Activated T-cell treated with anti-CD3 and anti-CD28 coated beads, Interleukin-2, amount 50 U/mL, for 72 hours (primary cell): Measurements from ENCODE around the gene BOC. TPM values are rescaled to one million over a fixed set of nuclear protein-coding genes. Genes with fewer than 3 reads are reported as not detected.

Experiments
- ATAC-seq, 2 donors: fragments of 150-1000 bp; cut with Tn5 transposase; replicated peaks in 1 of 2; 2 replicates each; pipeline ENCODE4 v1.10.0; 2021; ENCODE audit warnings: moderate library complexity in 2 of 2, mild to moderate bottlenecking in 1 of 2
- DNase-seq, 2 donors: peaks; one replicate each; pipeline ENCODE4 v3.0.0; 2021 to 2022; ENCODE audit warnings: mixed read lengths in 1 of 2
- H3K27ac Mint-ChIP-seq: one replicate; pipeline ENCODE4 v1.8.0; 2022; ENCODE audit warnings: mild to moderate bottlenecking, moderate library complexity, mixed read lengths
- H3K27me3 Mint-ChIP-seq: one replicate; pipeline ENCODE4 v1.8.0; 2022; ENCODE audit warnings: low read depth, mixed read lengths
- H3K36me3 Mint-ChIP-seq, 2 donors: one replicate each; pipeline ENCODE4 v1.8.0; 2022; ENCODE audit warnings: mixed read lengths in 2 of 2, mild to moderate bottlenecking in 1 of 2; ENCODE audit not compliant: insufficient read depth in 2 of 2
- H3K4me1 Mint-ChIP-seq: one replicate; pipeline ENCODE4 v1.8.0; 2022; ENCODE audit warnings: low read depth, mixed read lengths
- H3K4me3 Mint-ChIP-seq, 2 donors: one replicate each; pipeline ENCODE4 v1.8.0; 2022; ENCODE audit warnings: mild to moderate bottlenecking in 2 of 2, mixed read lengths in 2 of 2, moderate library complexity in 2 of 2
- H3K9me3 Mint-ChIP-seq, 2 donors: one replicate each; pipeline ENCODE4 v1.8.0; 2022; ENCODE audit warnings: mixed read lengths in 2 of 2
- total RNA-seq, 2 donors: library from RNA; stranded (reverse); gene quantifications; one replicate each; pipeline ENCODE4 v1.2.3, GENCODE V29; 2022

BOC gene
- total RNA-seq, 2 donors from 2014 or later = 0.19 to 0.31 TPM

GRCh38 chr3:113265231-113265630 lies 53.9 kb downstream of the BOC start:
- no peak overlapping the region for H3K27ac Mint-ChIP-seq
- no peaks in the 10 kb centered on the region for H3K36me3 Mint-ChIP-seq
- no peak overlapping the region for H3K4me3 Mint-ChIP-seq
- ATAC-seq (no peak), DNase-seq (no peak)
- H3K9me3 Mint-ChIP-seq = no peaks in the 10 kb centered on the region
- peaks cover 13% of the 10 kb centered on the region for H3K27me3 Mint-ChIP-seq
- no peaks in the 10 kb centered on the region for H3K4me1 Mint-ChIP-seq

- no peaks in the 10 kb centered on the region for H3K4me1 Mint-ChIP-seq
- H3K36me3 Mint-ChIP-seq = no peaks in the 10 kb centered on the region
- H3K9me3 Mint-ChIP-seq = no peaks in the 10 kb centered on the region
- ATAC-seq = peak in 1 of 2 donors; percentile 70
- H3K27me3 Mint-ChIP-seq = peaks cover 13% of the 10 kb centered on the region
- H3K4me3 Mint-ChIP-seq = no peak overlapping the region
- DNase-seq = peak in 1 of 2 donors; percentile 8
- no peak overlapping the region for H3K27ac Mint-ChIP-seq
Measured at GRCh38 chr3:113266738-113267137, 55.4 kb downstream of the BOC start.

GRCh38 chr3:113268311-113268710 lies 57.0 kb downstream of the BOC start:
- Mint-ChIP-seq H3K27me3 (peaks cover 13% of the 10 kb centered on the region), H3K36me3 (no peaks in the 10 kb centered on the region), H3K4me3 (no peak overlapping the region), H3K9me3 (no peaks in the 10 kb centered on the region), H3K4me1 (no peaks in the 10 kb centered on the region), H3K27ac (no peak overlapping the region)
- DNase-seq = no peak
- no peak for ATAC-seq

GRCh38 chr3:113268942-113269341 lies 57.6 kb downstream of the BOC start:
- Mint-ChIP-seq H3K27ac (no peak overlapping the region), H3K4me3 (no peak overlapping the region), H3K36me3 (no peaks in the 10 kb centered on the region), H3K27me3 (peaks cover 13% of the 10 kb centered on the region), H3K4me1 (no peaks in the 10 kb centered on the region), H3K9me3 (no peaks in the 10 kb centered on the region)
- DNase-seq = no peak
- no peak for ATAC-seq

GRCh38 chr3:113269661-113270060 lies 58.3 kb downstream of the BOC start:
- no peak for DNase-seq
- Mint-ChIP-seq H3K27me3 (peaks cover 13% of the 10 kb centered on the region), H3K4me1 (no peaks in the 10 kb centered on the region), H3K9me3 (no peaks in the 10 kb centered on the region), H3K4me3 (no peak overlapping the region), H3K27ac (no peak overlapping the region), H3K36me3 (no peaks in the 10 kb centered on the region)
- no peak for ATAC-seq

GRCh38 chr3:113270068-113270467 lies 58.7 kb downstream of the BOC start:
- H3K27ac Mint-ChIP-seq = no peak overlapping the region
- no peak for ATAC-seq
- no peak for DNase-seq
- peaks cover 13% of the 10 kb centered on the region for H3K27me3 Mint-ChIP-seq
- H3K4me3 Mint-ChIP-seq = no peak overlapping the region
- no peaks in the 10 kb centered on the region for H3K4me1 Mint-ChIP-seq
- H3K9me3 Mint-ChIP-seq = no peaks in the 10 kb centered on the region
- H3K36me3 Mint-ChIP-seq = no peaks in the 10 kb centered on the region

- ATAC-seq (no peak), DNase-seq (no peak)
- H3K9me3 Mint-ChIP-seq = no peaks in the 10 kb centered on the region
- H3K4me1 Mint-ChIP-seq = no peaks in the 10 kb centered on the region
- no peak overlapping the region for H3K4me3 Mint-ChIP-seq
- H3K36me3 Mint-ChIP-seq = no peaks in the 10 kb centered on the region
- no peak overlapping the region for H3K27ac Mint-ChIP-seq
- peaks cover 13% of the 10 kb centered on the region for H3K27me3 Mint-ChIP-seq
Measured at GRCh38 chr3:113270786-113271185, 59.4 kb downstream of the BOC start.

GRCh38 chr3:113271189-113271588 lies 59.8 kb downstream of the BOC start:
- ATAC-seq (no peak), DNase-seq (no peak)
- Mint-ChIP-seq H3K36me3 (no peaks in the 10 kb centered on the region), H3K4me1 (no peaks in the 10 kb centered on the region), H3K4me3 (no peak overlapping the region), H3K27me3 (peaks cover 13% of the 10 kb centered on the region), H3K27ac (no peak overlapping the region), H3K9me3 (no peaks in the 10 kb centered on the region)

- Mint-ChIP-seq H3K4me1 (no peaks in the 10 kb centered on the region), H3K36me3 (no peaks in the 10 kb centered on the region), H3K27me3 (peaks cover 13% of the 10 kb centered on the region), H3K27ac (no peak overlapping the region), H3K4me3 (no peak overlapping the region), H3K9me3 (no peaks in the 10 kb centered on the region)
- no peak for DNase-seq
- no peak for ATAC-seq
Measured at GRCh38 chr3:113271594-113272384, 60.4 kb downstream of the BOC start.

- H3K27ac Mint-ChIP-seq = no peak overlapping the region
- peaks cover 13% of the 10 kb centered on the region for H3K27me3 Mint-ChIP-seq
- no peak overlapping the region for H3K4me3 Mint-ChIP-seq
- H3K4me1 Mint-ChIP-seq = no peaks in the 10 kb centered on the region
- no peaks in the 10 kb centered on the region for H3K9me3 Mint-ChIP-seq
- DNase-seq (no peak), ATAC-seq (no peak)
- H3K36me3 Mint-ChIP-seq = no peaks in the 10 kb centered on the region
Measured at GRCh38 chr3:113272385-113272779, 61.0 kb downstream of the BOC start.

GRCh38 chr3:113273011-113273410 lies 61.7 kb downstream of the BOC start:
- H3K36me3 Mint-ChIP-seq = no peaks in the 10 kb centered on the region
- peaks cover 10% of the 10 kb centered on the region for H3K27me3 Mint-ChIP-seq
- ATAC-seq (no peak), DNase-seq (no peak)
- no peak overlapping the region for H3K27ac Mint-ChIP-seq
- H3K4me1 Mint-ChIP-seq = no peaks in the 10 kb centered on the region
- no peaks in the 10 kb centered on the region for H3K9me3 Mint-ChIP-seq
- no peak overlapping the region for H3K4me3 Mint-ChIP-seq

GRCh38 chr3:113273604-113274378 lies 62.4 kb downstream of the BOC start:
- no peaks in the 10 kb centered on the region for H3K4me1 Mint-ChIP-seq
- H3K4me3 Mint-ChIP-seq = no peak overlapping the region
- H3K27ac Mint-ChIP-seq = no peak overlapping the region
- no peaks in the 10 kb centered on the region for H3K9me3 Mint-ChIP-seq
- no peaks in the 10 kb centered on the region for H3K36me3 Mint-ChIP-seq
- H3K27me3 Mint-ChIP-seq = peaks cover 2% of the 10 kb centered on the region
- ATAC-seq (no peak), DNase-seq (no peak)

- DNase-seq (no peak), ATAC-seq (no peak)
- H3K4me3 Mint-ChIP-seq = no peak overlapping the region
- no peaks in the 10 kb centered on the region for H3K27me3 Mint-ChIP-seq
- H3K36me3 Mint-ChIP-seq = no peaks in the 10 kb centered on the region
- no peak overlapping the region for H3K27ac Mint-ChIP-seq
- H3K9me3 Mint-ChIP-seq = no peaks in the 10 kb centered on the region
- no peaks in the 10 kb centered on the region for H3K4me1 Mint-ChIP-seq
Measured at GRCh38 chr3:113274425-113275257, 63.3 kb downstream of the BOC start.
